Activated CD4-positive, alpha-beta T cell treated with anti-CD3 and anti-CD28 coated beads for 4 hours (primary cell): Measurements from ENCODE around the gene PPP1R14B.

ENCODE experiments used
- DNase-seq, 2 donors: peaks; one replicate each; pipeline ENCODE4 v3.0.0-alpha.2; 2020

PPP1R14B gene

GRCh38 chr11:64208086-64208795, 38.5 kb downstream of the PPP1R14B start:
- DNase-seq = no peak

GRCh38 chr11:64207256-64208085, 39.3 kb downstream of the PPP1R14B start:
- DNase-seq = peak; percentile 79 to 84

GRCh38 chr11:64206457-64207255, 40.1 kb downstream of the PPP1R14B start, which contains the start of gene FERMT3:
FERMT3 (plus strand) TSS chr11:64206721; CDS start chr11:64207365, 644 bp downstream.
- DNase-seq = peak; percentile 69 to 77

DNA sequence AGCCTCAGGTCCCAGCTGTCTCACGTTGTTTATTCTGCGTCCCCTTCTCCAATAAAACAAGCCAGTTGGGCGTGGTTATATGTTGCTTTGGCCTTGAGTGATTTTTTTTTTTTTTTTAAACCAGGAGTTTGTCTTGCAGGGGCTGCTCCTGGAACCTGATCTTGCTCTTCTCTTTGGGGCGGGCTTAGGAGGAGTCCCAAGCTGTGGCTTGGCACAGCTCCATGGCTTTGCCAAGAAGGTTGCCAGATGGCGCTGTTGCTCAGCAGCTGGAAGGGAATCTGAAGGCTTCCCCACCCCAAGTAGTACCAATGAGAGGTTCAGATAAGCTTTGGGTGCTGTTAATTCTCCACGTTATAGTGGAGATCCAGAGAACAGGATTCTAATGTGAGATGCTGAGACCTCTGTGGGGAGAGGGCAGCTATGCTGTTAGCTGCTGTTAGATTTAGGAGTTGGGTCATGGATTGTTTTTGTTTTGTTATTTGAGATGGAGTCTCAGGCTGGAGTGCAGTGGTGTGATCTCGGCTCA, 42.2 kb downstream of the PPP1R14B start:
- DNase-seq = peak; percentile 82 to 85

- DNase-seq = no peak
Measured at GRCh38 chr11:64204080-64204440, 42.7 kb downstream of the PPP1R14B start.

DNA sequence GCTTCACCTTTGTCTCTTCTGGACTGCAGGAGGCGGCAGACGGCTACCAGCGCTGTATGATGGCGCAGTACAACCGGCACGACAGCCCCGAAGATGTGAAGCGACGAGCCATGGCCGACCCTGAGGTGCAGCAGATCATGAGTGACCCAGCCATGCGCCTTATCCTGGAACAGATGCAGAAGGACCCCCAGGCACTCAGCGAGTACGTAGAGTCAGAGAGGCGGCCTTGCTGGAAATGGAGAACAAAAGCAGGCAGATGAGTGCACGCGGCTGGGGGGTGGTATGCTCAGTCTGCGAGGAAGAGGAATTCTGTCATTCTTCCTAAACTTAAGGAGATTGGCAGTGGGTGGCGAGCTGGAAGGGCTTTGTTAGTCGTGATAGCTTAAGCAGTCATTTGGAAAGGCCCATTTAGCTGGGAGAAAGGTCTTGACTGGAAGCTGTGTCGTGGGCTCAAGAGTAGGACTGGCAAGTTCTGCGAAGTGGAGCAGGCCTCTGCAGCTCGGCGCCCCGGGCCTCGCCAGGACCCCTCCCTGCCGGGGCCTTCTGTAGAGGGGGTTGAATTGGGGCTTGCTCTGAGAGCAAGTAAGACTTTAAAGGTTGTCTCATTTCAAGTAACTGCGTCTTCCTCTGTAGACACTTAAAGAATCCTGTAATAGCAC, 43.2 kb downstream of the PPP1R14B start:
- no peak for DNase-seq

GRCh38 chr11:64202992-64203391, 43.8 kb downstream of the PPP1R14B start:
- DNase-seq = no peak

DNA sequence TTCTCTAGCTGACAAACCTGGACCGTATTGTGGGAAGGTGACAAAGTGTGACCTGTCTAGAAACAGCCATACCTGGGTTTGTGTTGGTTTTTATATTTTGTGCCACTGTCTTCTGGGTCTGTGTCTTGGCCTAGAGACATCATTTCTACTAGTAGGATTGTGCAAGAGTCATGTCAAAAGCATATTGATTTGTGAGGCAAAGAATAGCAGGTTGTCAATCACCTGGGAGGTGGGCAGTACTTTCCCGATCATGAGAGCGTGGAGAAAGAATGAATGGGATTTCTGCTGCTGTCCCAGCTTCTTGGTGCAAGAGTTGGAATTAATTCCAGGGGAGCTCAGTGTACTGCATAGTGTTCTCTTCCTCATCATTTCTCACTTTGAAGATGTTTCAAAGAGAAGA, 45.2 kb downstream of the PPP1R14B start:
- DNase-seq = no peak

DNA sequence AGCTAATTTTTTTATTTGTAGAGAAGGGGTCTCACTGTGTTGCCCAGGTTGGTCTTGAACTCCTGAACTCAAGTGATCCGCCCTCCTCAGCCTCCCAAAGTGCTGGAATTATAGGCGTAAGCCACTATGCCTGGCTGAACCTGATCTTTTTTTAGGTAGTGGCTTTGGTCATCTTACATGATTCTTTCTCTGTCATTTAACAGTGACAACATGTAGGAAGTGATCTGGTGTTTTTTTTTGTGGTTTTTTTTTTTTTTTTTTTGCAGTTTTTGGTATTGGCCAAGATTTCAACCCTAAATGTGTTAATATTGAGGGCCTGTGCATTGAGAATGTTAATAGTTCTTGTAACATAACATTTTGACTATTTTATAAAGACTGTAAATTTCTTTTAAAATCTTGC, 48.2 kb downstream of the PPP1R14B start:
- no peak for DNase-seq

DNA sequence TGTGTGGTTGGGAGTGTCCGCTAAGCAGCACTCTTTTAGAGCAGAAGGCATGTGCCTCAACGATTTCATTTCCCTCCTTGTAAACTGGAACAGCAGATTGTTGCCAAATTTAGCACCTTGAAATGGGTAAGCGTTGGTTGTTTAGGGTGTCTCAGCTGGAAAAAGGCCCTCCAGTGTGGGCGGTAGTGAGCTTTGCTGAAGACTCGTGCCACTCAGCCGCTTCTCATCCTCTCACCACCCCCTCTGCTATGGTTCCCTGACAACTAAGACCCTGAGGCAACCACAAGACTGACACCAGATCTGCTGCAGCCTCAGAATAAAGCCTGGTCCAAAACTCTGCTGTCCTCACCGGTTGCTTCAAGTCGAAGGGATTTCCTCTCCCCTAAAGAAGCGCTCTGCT, 50.1 kb downstream of the PPP1R14B start:
- no peak for DNase-seq
